ENCODE results near the gene GRB10.

GRB10 gene

GRCh38 chr7:50652400-50653125, 130.1 kb downstream of the GRB10 start:
- no peak for DNase-seq

GRCh38 chr7:50651271-50651989, 131.3 kb downstream of the GRB10 start:
- DNase-seq: no peak

- DNase-seq: no peak
Observed at GRCh38 chr7:50650057-50650664, 132.5 kb downstream of the GRB10 start.

GRCh38 chr7:50649259-50649885, 133.3 kb downstream of the GRB10 start:
- DNase-seq: no peak

- no peak for DNase-seq
Observed at GRCh38 chr7:50648570-50649169, 134.0 kb downstream of the GRB10 start.

GRCh38 chr7:50648076-50648475, 134.6 kb downstream of the GRB10 start:
- DNase-seq: no peak

- DNase-seq: no peak
Observed at GRCh38 chr7:50647286-50647980, 135.3 kb downstream of the GRB10 start.

GRCh38 chr7:50646069-50646468, 136.6 kb downstream of the GRB10 start:
- DNase-seq: no peak

GRCh38 chr7:50645186-50645585, 137.5 kb downstream of the GRB10 start:
- DNase-seq: no peak

GRCh38 chr7:50644586-50644985, 138.1 kb downstream of the GRB10 start:
- no peak for DNase-seq

GRCh38 chr7:50644114-50644513, 138.6 kb downstream of the GRB10 start:
- DNase-seq: no peak

- DNase-seq: peak in 2 of 3 experiments; percentile 6 to 31
Observed at GRCh38 chr7:50641442-50642405, 141.0 kb downstream of the GRB10 start.

GRCh38 chr7:50640779-50641178, 141.9 kb downstream of the GRB10 start:
- no peak for DNase-seq

GRCh38 chr7:50640256-50640655, 142.4 kb downstream of the GRB10 start:
- DNase-seq: no peak

- no peak for DNase-seq
Observed at GRCh38 chr7:50637725-50638643, 144.7 kb downstream of the GRB10 start.

GRCh38 chr7:50634378-50634777, 148.3 kb downstream of the GRB10 start:
- no peak for DNase-seq

GRCh38 chr7:50633414-50633710, 149.3 kb downstream of the GRB10 start:
- DNase-seq: no peak

GRCh38 chr7:50632561-50633413, 149.9 kb downstream of the GRB10 start:
- DNase-seq: peak; percentile 40 to 69 (median 64)

- no peak for DNase-seq
Observed at GRCh38 chr7:50631639-50632038, 151.1 kb downstream of the GRB10 start.
